T-helper 2 cell treated with Interferon-gamma antibody and Interleukin-4, amounts not matched to agents 5 μg/mL and 100 μg/mL, for 36 hours (primary cell): ENCODE results near the gene SDS.

ENCODE experiments used
- DNase-seq: peaks from one replicate; pipeline ENCODE4 v3.0.0; 2021; ENCODE audit warnings: low spot score
- H3K27ac Mint-ChIP-seq: one replicate; pipeline ENCODE4 v1.8.0; 2021; ENCODE audit warnings: mild to moderate bottlenecking, mixed read lengths
- H3K27me3 Mint-ChIP-seq: one replicate; pipeline ENCODE4 v1.8.0; 2021; ENCODE audit warnings: low read depth, mixed read lengths
- H3K36me3 Mint-ChIP-seq: one replicate; pipeline ENCODE4 v1.8.0; 2021; ENCODE audit warnings: low read depth, mixed read lengths
- H3K4me1 Mint-ChIP-seq: one replicate; pipeline ENCODE4 v1.8.0; 2021; ENCODE audit warnings: low read depth, mixed read lengths
- H3K4me3 Mint-ChIP-seq: one replicate; pipeline ENCODE4 v1.8.0; 2022; ENCODE audit warnings: mild to moderate bottlenecking, moderate library complexity, mixed read lengths
- H3K9me3 Mint-ChIP-seq: one replicate; pipeline ENCODE4 v1.8.0; 2021; ENCODE audit warnings: mixed read lengths

SDS gene, protein sequence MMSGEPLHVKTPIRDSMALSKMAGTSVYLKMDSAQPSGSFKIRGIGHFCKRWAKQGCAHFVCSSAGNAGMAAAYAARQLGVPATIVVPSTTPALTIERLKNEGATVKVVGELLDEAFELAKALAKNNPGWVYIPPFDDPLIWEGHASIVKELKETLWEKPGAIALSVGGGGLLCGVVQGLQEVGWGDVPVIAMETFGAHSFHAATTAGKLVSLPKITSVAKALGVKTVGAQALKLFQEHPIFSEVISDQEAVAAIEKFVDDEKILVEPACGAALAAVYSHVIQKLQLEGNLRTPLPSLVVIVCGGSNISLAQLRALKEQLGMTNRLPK

GRCh38 chr12:113403435-113404415 lies at the start of gene SDS:
SDS (minus strand) TSS chr12:113403887; CDS start chr12:113399708, 4,179 bp downstream.
- Mint-ChIP-seq H3K27me3 (peaks cover 19% of the 10 kb centered on the region), H3K27ac (no peak within 1 kb of the TSS), H3K4me3 (no peak within 1 kb of the TSS), H3K36me3 (no peaks in the 10 kb centered on the region), H3K4me1 (no peaks in the 10 kb centered on the region), H3K9me3 (no peaks in the 10 kb centered on the region)
- no peak for DNase-seq

DNA sequence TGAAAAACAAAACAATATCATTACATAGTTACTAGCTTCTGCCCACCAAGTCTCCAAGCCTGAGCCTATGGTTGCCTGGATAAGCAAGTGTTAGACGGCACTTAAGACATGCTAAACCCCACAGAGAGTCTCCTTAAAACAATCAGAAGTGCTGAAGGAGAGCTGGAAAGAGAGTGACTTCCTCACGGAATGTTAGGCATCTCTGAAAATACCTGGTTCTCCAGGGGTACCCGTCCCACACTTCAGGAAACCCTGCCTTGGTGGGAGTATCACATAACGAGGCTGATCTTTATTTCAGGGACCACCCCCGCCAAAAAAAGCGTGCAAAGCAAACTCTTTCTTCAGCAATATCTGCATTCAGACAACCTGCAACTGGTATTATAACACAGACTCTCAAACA lies 49.6 kb upstream of the SDS start:
- DNase-seq: no peak
- Mint-ChIP-seq H3K4me3 (no peak overlapping the region), H3K4me1 (no peaks in the 10 kb centered on the region), H3K9me3 (no peaks in the 10 kb centered on the region), H3K27me3 (peaks cover 14% of the 10 kb centered on the region), H3K27ac (no peak overlapping the region), H3K36me3 (no peaks in the 10 kb centered on the region)

- H3K36me3 Mint-ChIP-seq: no peaks in the 10 kb centered on the region
- no peak overlapping the region for H3K27ac Mint-ChIP-seq
- DNase-seq: no peak
- peaks cover 13% of the 10 kb centered on the region for H3K27me3 Mint-ChIP-seq
- H3K9me3 Mint-ChIP-seq: no peaks in the 10 kb centered on the region
- no peaks in the 10 kb centered on the region for H3K4me1 Mint-ChIP-seq
- no peak overlapping the region for H3K4me3 Mint-ChIP-seq
Measured at GRCh38 chr12:113452458-113452857, 48.8 kb upstream of the SDS start.

DNA sequence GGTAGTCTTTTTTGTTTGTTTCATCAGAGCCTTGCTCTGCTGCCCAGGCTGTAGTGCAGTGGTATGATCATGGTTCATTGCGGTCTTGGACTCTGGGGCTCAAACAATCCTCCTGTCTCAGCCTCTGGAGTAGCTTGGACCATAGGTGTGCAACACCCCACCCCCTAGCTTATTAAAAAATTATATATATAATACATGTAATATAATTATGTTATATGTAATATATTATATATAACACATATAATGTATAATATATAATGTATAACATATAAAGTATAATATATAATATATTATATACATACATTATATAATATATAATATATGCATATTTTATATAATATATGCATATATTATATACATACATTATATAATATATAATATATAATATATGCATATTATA lies 46.2 kb upstream of the SDS start:
- H3K4me1 Mint-ChIP-seq: no peaks in the 10 kb centered on the region
- no peak overlapping the region for H3K27ac Mint-ChIP-seq
- peaks cover 12% of the 10 kb centered on the region for H3K9me3 Mint-ChIP-seq
- no peaks in the 10 kb centered on the region for H3K36me3 Mint-ChIP-seq
- no peak overlapping the region for H3K4me3 Mint-ChIP-seq
- peaks cover 9% of the 10 kb centered on the region for H3K27me3 Mint-ChIP-seq
- DNase-seq: no peak

GRCh38 chr12:113449299-113449698 lies 45.6 kb upstream of the SDS start:
- Mint-ChIP-seq H3K9me3 (peaks cover 12% of the 10 kb centered on the region), H3K4me3 (no peak overlapping the region), H3K27me3 (peaks cover 9% of the 10 kb centered on the region), H3K4me1 (no peaks in the 10 kb centered on the region), H3K27ac (no peak overlapping the region), H3K36me3 (no peaks in the 10 kb centered on the region)
- DNase-seq: no peak

DNA sequence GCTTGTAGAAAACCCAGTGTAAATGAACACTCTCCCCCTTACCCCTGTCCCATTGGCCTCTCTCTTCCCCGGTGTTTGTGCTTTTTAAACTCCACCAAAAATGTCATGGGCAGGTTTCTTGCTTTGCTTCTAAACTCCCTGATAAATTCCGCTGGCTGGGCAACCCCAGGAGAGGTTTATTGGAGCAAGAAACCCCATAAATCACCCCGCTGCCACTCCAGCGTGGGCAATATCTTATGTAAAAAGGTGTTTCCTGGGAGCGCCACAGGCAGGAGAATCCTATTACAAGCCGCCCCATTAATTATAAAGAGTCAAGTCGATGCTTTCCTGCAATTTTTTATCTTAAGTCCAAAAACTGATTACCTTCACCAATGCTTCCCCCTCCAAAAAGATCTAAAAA lies 45.2 kb upstream of the SDS start:
- peaks cover 12% of the 10 kb centered on the region for H3K9me3 Mint-ChIP-seq
- H3K4me3 Mint-ChIP-seq: no peak overlapping the region
- H3K27me3 Mint-ChIP-seq: peaks cover 9% of the 10 kb centered on the region
- no peaks in the 10 kb centered on the region for H3K36me3 Mint-ChIP-seq
- no peaks in the 10 kb centered on the region for H3K4me1 Mint-ChIP-seq
- H3K27ac Mint-ChIP-seq: no peak overlapping the region
- DNase-seq: no peak

DNA sequence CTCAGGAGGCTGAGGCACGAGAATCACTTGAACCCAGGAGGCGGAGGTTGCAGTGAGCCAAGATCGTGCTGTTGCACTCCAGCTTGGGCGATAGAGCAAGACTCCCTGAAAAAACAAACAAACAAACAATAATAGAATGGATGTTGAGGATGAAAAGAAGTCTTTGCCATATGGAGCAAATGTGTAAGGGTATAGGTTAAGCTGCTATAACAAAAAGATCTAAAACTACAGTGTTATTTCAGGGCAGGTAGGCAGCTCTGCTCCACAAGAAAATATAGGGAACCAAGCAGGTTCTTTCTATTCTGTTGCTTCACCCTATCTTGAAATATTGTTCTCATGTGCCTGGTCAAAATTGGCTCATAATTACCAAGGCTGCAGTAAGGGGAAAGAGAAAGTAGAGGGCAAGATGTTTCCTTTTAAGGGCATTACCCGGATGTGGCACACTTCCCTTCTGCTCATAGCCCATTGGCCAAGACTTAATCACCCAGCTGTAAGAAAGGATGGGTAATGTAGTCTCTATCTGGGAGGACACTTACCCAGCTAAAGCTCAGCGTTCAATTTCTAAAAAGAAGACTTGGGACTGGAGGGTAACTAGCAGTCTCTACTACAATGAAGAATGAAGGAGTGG lies 42.0 kb upstream of the SDS start:
- H3K4me3 Mint-ChIP-seq: no peak overlapping the region
- no peaks in the 10 kb centered on the region for H3K4me1 Mint-ChIP-seq
- peaks cover 9% of the 10 kb centered on the region for H3K27me3 Mint-ChIP-seq
- no peaks in the 10 kb centered on the region for H3K36me3 Mint-ChIP-seq
- no peak for DNase-seq
- no peak overlapping the region for H3K27ac Mint-ChIP-seq
- peaks cover 12% of the 10 kb centered on the region for H3K9me3 Mint-ChIP-seq

DNA sequence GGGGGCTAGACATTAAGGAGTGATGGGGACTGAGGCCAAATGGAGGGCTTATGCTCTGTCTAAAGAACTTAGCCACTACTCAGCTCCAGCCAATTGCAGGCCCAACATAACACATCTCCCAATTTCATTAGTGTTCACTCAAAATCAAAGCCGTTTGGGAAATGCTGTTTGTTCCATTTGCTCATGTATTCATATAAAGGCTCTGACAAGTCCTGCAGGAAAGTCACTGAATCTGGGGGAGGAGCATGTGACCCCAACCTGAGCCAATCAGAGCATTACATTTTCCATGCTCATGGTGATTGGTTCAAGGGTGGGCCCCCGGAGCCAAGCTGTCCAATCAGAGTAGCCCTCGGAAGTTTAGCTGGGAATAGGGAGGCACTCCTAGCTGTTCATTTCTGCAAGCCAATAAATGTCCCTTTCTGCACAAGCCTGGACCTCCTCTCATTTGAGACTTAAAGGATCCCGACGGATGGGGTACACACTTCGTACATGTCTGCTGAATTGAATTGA lies 39.4 kb upstream of the SDS start:
- Mint-ChIP-seq H3K27me3 (no peaks in the 10 kb centered on the region), H3K4me1 (no peaks in the 10 kb centered on the region), H3K4me3 (no peak overlapping the region), H3K27ac (no peak overlapping the region), H3K36me3 (no peaks in the 10 kb centered on the region), H3K9me3 (peaks cover 12% of the 10 kb centered on the region)
- no peak for DNase-seq

DNA sequence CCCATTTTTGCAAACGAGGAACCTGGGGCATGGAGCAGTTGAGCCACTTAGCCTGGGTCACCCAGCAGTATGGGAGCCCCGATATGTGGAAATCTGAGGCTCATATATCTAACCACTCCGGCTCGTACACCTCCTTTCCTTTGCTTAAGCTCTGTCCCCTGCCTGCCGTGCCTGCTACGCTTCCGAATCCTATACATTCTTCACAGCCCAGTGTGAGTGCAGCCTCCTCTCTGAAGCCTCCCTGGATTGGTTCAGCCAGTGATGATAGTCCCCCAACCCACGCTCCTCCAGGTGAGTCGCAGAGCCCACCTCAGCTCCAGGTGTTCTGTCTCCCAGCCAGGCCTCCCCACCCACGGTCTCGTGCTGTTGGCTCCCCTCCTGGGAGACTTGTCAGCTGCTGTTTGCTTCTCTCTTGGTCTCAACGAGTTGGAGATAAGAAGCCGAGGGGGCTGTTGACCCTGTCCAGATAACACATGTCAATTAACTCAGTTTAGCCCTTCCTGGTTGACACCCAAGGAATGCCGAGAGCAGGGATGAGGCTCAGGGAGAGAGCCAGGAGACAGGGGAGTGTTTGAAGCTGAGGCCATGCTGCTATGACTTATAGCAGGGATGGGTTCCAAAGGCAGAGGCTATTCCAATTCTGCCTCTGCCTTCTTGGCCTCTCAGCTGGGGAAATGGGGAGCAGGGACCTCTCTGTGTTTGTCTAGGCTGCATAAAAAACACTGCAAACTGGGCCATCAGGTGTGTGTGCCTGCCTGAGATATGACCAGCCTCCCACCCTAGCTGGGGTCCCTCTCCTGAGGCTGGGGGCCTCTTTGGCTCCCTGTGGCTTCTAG lies 37.5 kb upstream of the SDS start:
- no peaks in the 10 kb centered on the region for H3K27me3 Mint-ChIP-seq
- H3K4me3 Mint-ChIP-seq: no peak overlapping the region
- H3K27ac Mint-ChIP-seq: no peak overlapping the region
- H3K4me1 Mint-ChIP-seq: no peaks in the 10 kb centered on the region
- peaks cover 9% of the 10 kb centered on the region for H3K9me3 Mint-ChIP-seq
- H3K36me3 Mint-ChIP-seq: no peaks in the 10 kb centered on the region
- DNase-seq: no peak

DNA sequence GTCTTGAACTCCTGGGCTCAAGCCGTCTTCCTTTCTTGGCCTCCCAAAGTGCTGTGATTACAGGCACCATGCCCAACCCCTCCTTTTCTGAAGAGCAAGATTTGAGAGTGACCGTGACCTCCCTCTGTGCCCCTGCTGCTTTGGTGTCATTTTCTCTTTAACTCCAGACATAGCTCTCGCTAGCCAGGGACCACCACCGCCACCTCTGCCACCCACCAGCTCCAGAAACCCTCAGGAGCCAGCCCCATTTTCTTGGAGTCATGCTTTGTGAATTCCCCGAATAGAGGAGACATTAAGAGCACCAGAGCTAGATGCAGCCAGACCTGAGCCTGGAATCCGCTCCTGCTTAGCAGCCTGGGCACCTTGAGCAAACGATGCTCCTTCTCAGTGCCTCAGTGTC lies 36.6 kb upstream of the SDS start:
- no peaks in the 10 kb centered on the region for H3K4me1 Mint-ChIP-seq
- peaks cover under 1% of the 10 kb centered on the region for H3K9me3 Mint-ChIP-seq
- H3K36me3 Mint-ChIP-seq: no peaks in the 10 kb centered on the region
- H3K4me3 Mint-ChIP-seq: no peak overlapping the region
- no peak overlapping the region for H3K27ac Mint-ChIP-seq
- no peak for DNase-seq
- no peaks in the 10 kb centered on the region for H3K27me3 Mint-ChIP-seq

DNA sequence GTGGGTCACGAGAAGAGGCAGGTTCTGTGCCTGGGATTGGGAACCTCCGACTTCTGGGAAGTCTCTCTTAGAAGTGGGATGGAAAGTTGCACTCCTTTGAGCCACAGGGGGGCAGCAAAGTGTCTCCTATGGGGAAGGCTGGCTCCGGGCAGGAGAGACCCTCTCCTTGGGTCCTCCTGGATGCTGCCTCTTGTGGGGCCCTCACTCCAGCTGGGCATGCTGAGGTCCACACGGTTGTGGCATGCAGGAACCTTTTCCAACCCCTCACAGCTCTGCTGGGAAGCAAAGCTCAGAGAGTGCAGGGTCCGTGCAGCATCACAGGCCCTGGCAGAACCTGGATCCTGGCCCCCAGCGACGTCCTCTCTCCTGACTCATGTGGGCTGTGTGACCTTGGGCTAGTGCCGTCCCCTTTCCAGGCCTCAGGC lies 35.9 kb upstream of the SDS start:
- DNase-seq: no peak
- H3K4me1 Mint-ChIP-seq: no peaks in the 10 kb centered on the region
- H3K27ac Mint-ChIP-seq: no peak overlapping the region
- no peaks in the 10 kb centered on the region for H3K27me3 Mint-ChIP-seq
- no peaks in the 10 kb centered on the region for H3K9me3 Mint-ChIP-seq
- no peaks in the 10 kb centered on the region for H3K36me3 Mint-ChIP-seq
- H3K4me3 Mint-ChIP-seq: no peak overlapping the region

DNA sequence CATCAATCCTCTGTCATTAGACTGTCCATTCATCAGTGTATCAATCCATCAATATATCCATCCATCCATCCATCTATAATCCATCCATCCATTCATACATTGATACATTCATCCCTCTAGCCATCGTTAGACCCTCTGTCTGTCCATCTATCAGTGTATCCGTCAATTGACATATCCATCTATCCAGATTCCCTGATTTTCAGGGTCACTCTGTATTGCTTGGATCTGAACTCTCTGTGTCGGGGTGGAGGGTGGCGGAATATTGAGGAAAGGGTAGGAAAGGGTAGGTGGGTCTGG lies 35.6 kb upstream of the SDS start:
- Mint-ChIP-seq H3K27ac (no peak overlapping the region), H3K4me1 (no peaks in the 10 kb centered on the region), H3K27me3 (no peaks in the 10 kb centered on the region), H3K4me3 (no peak overlapping the region), H3K9me3 (no peaks in the 10 kb centered on the region), H3K36me3 (no peaks in the 10 kb centered on the region)
- DNase-seq: no peak

DNA sequence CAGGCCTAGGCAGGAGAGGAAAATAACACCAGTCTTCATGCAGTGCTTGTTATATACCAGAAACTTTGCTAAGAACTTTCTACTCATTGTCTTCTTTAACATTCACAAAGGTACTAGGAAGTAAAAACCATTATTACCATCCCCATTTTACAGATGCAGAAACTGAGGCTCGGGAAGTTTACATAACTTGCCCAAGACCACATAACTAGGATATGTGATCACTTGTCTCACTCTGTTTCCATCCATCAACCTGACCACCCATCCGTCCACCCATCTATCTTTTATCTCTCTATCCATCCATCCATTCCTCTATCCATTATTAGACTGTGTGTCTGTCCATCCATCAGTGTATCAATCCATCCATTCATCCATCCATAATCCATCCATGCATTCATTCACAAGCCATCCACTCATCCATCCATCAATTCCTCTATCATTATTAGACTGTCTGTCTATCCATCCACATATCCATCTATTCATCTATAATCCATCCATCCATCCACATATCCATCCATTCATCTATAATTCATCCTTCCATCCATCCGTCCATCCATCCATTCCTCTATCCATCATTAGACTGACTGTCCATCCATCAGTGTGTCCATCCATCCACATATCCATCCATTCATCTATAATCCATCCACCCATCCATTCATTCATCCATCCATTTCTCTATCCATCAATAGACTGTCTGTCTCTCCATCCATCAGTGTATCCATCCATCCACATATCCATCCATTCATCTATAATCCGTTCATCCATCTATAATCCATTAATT lies 35.0 kb upstream of the SDS start:
- Mint-ChIP-seq H3K27ac (no peak overlapping the region), H3K4me1 (no peaks in the 10 kb centered on the region), H3K4me3 (no peak overlapping the region), H3K36me3 (no peaks in the 10 kb centered on the region), H3K9me3 (no peaks in the 10 kb centered on the region), H3K27me3 (no peaks in the 10 kb centered on the region)
- no peak for DNase-seq
